Epithelial cell of proximal tubule (primary cell): ENCODE measurements around the gene NTN1. TPM values are rescaled to one million over a fixed set of nuclear protein-coding genes. Genes with fewer than 3 reads are reported as not detected.

Experiments used
- DNase-seq: peaks from one replicate; pipeline ENCODE4 v3.0.0-alpha.2; 2011; ENCODE audit warnings: low read depth
- H3K4me3 ChIP-seq: 2 replicates; pipeline ENCODE4 v1.5.1; 2011; ENCODE audit warnings: low read depth, mild to moderate bottlenecking, low read length
- CTCF ChIP-seq: conservative IDR thresholded peaks from 2 replicates; pipeline ENCODE4 v1.5.1; 2012; ENCODE audit warnings: low read depth, mild to moderate bottlenecking, low read length
- total RNA-seq: library from RNA; depleted of rRNA; stranded (reverse); fragments of >200 nt; gene quantifications from 2 replicates; pipeline ENCODE4 v1.2.3, GENCODE V29; 2015

Gene NTN1
- total RNA-seq, 1 donor from 2014 or later = 1.3 TPM

DNA sequence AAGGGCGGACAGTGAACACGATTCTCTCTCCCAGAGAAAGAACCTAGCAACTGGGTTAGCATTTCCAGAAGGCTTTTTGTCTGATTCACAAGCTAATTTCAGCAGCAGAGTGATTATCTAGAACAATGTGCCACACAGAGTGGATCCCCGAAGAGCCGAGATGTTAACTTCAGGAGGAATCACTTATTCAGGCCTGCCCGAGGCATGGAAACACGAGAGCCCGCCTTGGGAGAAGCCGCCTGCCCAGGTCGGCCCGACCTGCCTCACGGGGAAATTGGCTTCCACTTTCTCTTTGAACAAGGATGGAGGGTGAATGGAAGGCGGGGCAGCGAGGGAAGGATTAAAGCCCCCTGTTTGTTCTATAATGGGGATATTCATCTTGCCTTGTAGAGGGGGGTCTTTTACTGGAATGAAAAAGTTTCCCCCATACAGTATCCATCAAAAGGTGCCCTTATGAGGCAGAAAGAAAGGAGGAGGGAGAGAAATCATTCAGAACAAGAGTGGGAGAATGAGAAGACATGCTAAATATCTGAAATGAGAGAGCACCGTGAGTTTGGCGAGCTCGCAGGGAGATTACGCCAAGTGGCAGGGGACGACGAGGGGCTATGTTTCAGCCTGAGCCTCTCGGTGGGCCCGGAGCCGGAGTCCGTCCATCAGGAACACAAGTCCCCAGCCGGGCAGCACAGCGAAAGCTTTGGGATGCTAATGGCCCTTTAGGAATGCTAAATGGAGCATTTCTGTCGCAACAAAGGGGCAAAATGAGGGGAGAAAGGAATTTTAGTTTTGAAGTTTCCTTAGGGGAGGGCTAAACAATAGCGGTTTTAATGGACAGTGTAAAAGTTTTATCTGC lies 33.0 kb downstream of the NTN1 start:
- DNase-seq = no peak
- no peak overlapping the region for H3K4me3 ChIP-seq
- no peak for TF ChIP-seq CTCF

GRCh38 chr17:9055281-9055680 lies 34.0 kb downstream of the NTN1 start:
- no peak for TF ChIP-seq CTCF

DNA sequence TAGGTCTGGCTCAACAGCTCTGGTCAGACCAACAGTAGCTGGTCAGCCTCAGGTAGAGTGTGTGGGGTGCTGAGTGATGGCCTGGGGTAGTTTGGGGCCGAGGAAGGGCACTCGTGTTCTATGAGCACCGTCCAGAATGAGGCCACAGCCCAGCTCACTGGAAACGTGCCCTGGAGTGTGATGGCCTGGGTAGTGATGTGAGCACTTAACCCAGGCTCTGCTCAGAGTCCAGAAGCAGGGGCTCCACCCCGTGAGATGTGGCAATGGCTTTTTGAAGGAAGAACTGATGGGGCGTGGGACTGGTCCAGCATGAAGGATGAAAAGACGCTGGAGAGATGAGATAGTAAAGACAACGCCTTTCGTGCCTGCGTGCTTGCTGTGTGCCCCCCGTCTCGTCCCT lies 35.3 kb downstream of the NTN1 start:
- TF ChIP-seq CTCF = no peak
- no peak overlapping the region for H3K4me3 ChIP-seq
- DNase-seq = no peak

More at GRCh38 chr17:9055281-9055680, 34.0 kb downstream of the NTN1 start:
- no peak for DNase-seq
- H3K4me3 ChIP-seq = no peak overlapping the region

DNA sequence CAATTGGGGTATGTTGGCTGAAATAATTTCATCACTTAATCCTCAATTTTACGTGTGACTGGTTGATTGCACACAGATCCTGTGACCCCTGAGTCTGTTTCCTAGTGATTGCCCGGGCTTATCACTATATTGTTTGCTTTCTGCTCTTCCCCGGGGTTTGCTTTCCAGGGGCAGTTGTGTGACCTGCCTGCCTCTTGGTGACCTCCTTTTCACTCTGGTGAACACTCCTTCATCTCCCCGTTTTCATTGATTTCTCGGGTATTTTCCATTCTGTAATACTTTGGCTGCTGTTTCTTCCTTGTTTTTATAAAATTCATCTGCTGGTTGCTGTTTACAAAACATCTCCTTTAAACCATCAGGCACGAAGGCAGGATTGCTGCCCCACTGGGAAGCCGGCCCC lies 36.0 kb downstream of the NTN1 start:
- no peak for DNase-seq
- TF ChIP-seq CTCF = no peak
- no peak overlapping the region for H3K4me3 ChIP-seq

DNA sequence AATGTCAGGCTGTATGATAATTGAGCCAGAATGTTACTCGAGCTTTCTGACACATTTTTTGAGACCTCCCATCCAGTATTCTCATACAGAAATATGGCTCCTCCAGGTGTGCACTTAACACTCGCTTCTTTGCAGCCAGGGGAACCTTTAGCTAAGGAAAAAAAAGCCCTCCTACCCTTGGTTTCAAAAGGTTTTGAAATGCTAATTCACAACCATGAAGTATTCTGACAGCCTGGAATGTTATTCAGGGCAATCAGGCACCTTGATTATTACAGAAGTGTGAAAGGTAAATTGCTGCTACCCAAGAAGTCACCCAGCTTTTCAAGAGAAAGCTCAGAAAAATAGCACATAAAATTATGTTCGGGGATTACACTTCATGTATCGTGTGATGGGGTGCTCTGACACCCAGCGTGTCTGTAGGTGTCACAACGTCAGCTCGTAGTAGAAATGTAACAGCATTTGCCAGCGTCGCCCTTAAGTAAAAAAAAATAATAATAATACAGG lies 41.1 kb downstream of the NTN1 start:
- no peak for TF ChIP-seq CTCF

DNA sequence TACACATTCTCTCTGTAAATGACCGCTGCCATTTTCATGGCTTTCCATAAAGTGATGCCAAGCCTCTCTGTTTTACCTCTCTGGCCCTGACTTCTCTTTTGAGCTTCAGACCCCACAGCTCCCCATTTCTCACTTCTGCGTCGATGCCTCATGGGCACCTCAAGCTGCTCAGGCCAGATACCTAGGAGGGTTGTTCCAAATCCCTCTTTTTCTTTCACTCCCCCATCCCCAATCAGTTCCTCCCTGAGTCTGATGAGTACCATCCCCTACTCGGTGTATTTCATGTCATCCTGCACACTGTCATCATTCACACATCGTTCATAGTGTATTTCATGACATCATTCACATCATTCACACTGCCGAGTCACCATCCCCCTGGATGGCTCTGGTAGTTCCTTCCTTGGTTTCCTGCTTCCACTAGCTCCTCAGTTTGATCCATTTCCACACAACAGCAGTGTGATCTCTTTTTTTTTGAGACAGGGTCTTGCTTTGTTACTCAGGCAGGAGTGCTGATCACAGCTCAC lies 43.1 kb downstream of the NTN1 start:
- no peak for TF ChIP-seq CTCF
- H3K4me3 ChIP-seq = no peak overlapping the region
- no peak for DNase-seq

More for the DNA sequence above, 41.1 kb downstream of the NTN1 start:
- no peak overlapping the region for H3K4me3 ChIP-seq
- DNase-seq = no peak
